ENCODE data around the gene ZNF184.

GRCh38 chr6:27422651-27423332 is 50.1 kb downstream of the ZNF184 start:
- TF ChIP-seq CTCF (IDR thresholded peaks at IDR 0.05; ENCODE audit: low read depth, low read length) (no peak), POLR2A (IDR thresholded peaks at IDR 0.05; ENCODE audit: extremely low read depth, insufficient read length) (no peak), MYC (IDR thresholded peaks at IDR 0.05; ENCODE audit: low read depth, low read length) (no peak)
